Calu3 (cell line): ENCODE data around the gene CYLD. TPM values are rescaled to one million over a fixed set of nuclear protein-coding genes. Genes with fewer than 3 reads are reported as not detected.

Source experiments
- BruUV-seq: library from RNA; stranded (reverse); fragments of 400-500 nt; replicated peaks from 2 replicates; lab custom pipeline; 2021; lab: Mats Ljungman, UMichigan
- CTCF ChIA-PET: fragments of 300-600 bp; sonication (Branson Sonifier 250); formaldehyde crosslinking; loops from one replicate; lab custom pipeline; 2022; ENCODE audit warnings: antibody characterized with exemption; lab: Charles Lee
- DNase-seq: peaks from one replicate; pipeline ENCODE4 v3.0.0; 2022
- H3K27ac Mint-ChIP-seq: one replicate; pipeline ENCODE4 v1.8.0; 2022; ENCODE audit warnings: mixed read lengths; ENCODE audit not compliant: unreplicated experiment
- H3K27me3 Mint-ChIP-seq: one replicate; pipeline ENCODE4 v1.8.0; 2022; ENCODE audit warnings: mixed read lengths; ENCODE audit not compliant: unreplicated experiment
- H3K36me3 Mint-ChIP-seq: one replicate; pipeline ENCODE4 v1.8.0; 2022; ENCODE audit warnings: mild to moderate bottlenecking, moderate library complexity, mixed read lengths; ENCODE audit not compliant: insufficient read depth, unreplicated experiment
- H3K4me1 Mint-ChIP-seq: one replicate; pipeline ENCODE4 v1.8.0; 2022; ENCODE audit warnings: mild to moderate bottlenecking, low read depth, mixed read lengths; ENCODE audit not compliant: unreplicated experiment
- H3K4me3 Mint-ChIP-seq: one replicate; pipeline ENCODE4 v1.8.0; 2022; ENCODE audit warnings: mild to moderate bottlenecking, low read depth, moderate library complexity, mixed read lengths; ENCODE audit not compliant: unreplicated experiment
- H3K9me3 Mint-ChIP-seq: one replicate; pipeline ENCODE4 v1.8.0; 2022; ENCODE audit warnings: low read depth, mixed read lengths; ENCODE audit not compliant: unreplicated experiment
- CTCF ChIP-seq: fragments of 200-600 bp; IDR thresholded peaks from one replicate; pipeline ENCODE4 v1.8.0; 2022; ENCODE audit warnings: antibody characterized with exemption; ENCODE audit not compliant: unreplicated experiment
- intact Hi-C: fragments of 100-400 bp; cut with micrococcal nuclease; formaldehyde crosslinking; loops from one replicate; pipeline ENCODE4 v1.10.0; 2022; ENCODE audit not compliant: unreplicated experiment
- total RNA-seq: library from RNA; stranded (reverse); gene quantifications from 2 replicates; pipeline ENCODE4 v1.2.3, GENCODE V29; 2022

Gene CYLD
- total RNA-seq, 1 experiment from 2014 or later: 31.8 TPM

GRCh38 chr16:50776037-50776436, 34.2 kb downstream of the CYLD start:
- Mint-ChIP-seq H3K27ac (no peak overlapping the region), H3K4me3 (no peak overlapping the region), H3K27me3 (no peaks in the 10 kb centered on the region), H3K36me3 (no peaks in the 10 kb centered on the region), H3K4me1 (no peaks in the 10 kb centered on the region), H3K9me3 (no peaks in the 10 kb centered on the region)
- CTCF ChIA-PET: no interaction called here
- DNase-seq: no peak
- TF ChIP-seq CTCF: no peak
- intact Hi-C loops: no loop called here
- BruUV-seq: no TSS peak

- BruUV-seq: no TSS peak
- Mint-ChIP-seq H3K27me3 (no peaks in the 10 kb centered on the region), H3K4me3 (no peak overlapping the region), H3K4me1 (no peaks in the 10 kb centered on the region), H3K9me3 (no peaks in the 10 kb centered on the region), H3K27ac (no peak overlapping the region), H3K36me3 (no peaks in the 10 kb centered on the region)
- no peak for TF ChIP-seq CTCF
- DNase-seq: no peak
- CTCF ChIA-PET: no interaction called here
- intact Hi-C loops: no loop called here
These were observed 36.6 kb downstream of the CYLD start for GRCh38 chr16:50778284-50779163.

- CTCF ChIA-PET: no interaction called here
- Mint-ChIP-seq H3K36me3 (no peaks in the 10 kb centered on the region), H3K4me1 (no peaks in the 10 kb centered on the region), H3K27me3 (no peaks in the 10 kb centered on the region), H3K4me3 (no peak overlapping the region), H3K9me3 (no peaks in the 10 kb centered on the region), H3K27ac (no peak overlapping the region)
- no peak for TF ChIP-seq CTCF
- intact Hi-C loops: no loop called here
- BruUV-seq: no TSS peak
- no peak for DNase-seq
These were observed 39.2 kb downstream of the CYLD start for GRCh38 chr16:50781043-50781442.

GRCh38 chr16:50781518-50781917, 39.6 kb downstream of the CYLD start:
- CTCF ChIA-PET: no interaction called here
- no peak for DNase-seq
- no TSS peak for BruUV-seq
- Mint-ChIP-seq H3K9me3 (no peaks in the 10 kb centered on the region), H3K4me3 (no peak overlapping the region), H3K27me3 (no peaks in the 10 kb centered on the region), H3K4me1 (no peaks in the 10 kb centered on the region), H3K27ac (no peak overlapping the region), H3K36me3 (no peaks in the 10 kb centered on the region)
- intact Hi-C loops: no loop called here
- TF ChIP-seq CTCF: no peak
